GM21526 (cell line): Measurements from ENCODE around the gene KDM7A.

Experiments
- ATAC-seq: cut with Tn5 transposase; IDR thresholded peaks from one replicate; pipeline ENCODE4 v1.9.1; 2021; ENCODE audit warnings: moderate library complexity; ENCODE audit not compliant: unreplicated experiment, low FRiP score

The KDM7A gene

DNA sequence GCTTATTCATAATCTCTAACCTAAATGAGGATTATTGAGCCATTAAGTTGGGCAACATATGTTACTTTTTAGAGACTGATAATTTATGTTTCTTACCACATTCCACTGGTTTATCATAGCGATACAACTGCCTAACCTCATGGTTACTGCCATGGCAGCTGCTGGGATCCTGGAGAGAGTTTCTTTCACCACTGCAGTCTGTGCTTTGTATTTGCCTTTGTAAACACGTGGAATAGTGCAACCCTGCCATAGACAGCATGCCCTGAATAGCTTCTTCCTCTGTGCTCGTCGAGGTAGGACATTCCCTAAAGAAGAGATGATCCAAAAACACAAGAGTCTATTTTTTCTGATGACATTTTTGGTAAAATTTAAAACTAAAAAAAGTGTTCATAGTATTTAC, 80.3 kb downstream of the KDM7A start:
- ATAC-seq, result no peak

DNA sequence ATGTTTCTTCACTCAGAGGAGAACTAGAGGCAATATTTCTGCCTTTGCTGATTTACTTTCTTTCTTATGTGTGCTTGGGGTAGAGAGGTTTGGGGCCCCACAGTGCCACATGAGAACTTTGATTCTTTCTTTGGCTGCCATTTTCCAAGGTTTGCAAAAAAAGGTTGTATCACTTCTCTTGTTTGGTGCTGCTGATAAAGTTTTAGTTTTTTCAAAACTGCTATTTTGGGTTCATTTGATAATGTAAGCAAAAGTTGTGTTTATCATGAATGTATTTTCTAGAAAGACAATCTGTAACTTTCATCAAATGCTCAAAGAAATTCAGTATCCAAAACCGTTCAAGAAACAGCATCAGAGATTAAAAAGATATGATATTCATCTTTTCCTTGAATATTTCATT, 83.4 kb downstream of the KDM7A start:
- no peak for ATAC-seq

DNA sequence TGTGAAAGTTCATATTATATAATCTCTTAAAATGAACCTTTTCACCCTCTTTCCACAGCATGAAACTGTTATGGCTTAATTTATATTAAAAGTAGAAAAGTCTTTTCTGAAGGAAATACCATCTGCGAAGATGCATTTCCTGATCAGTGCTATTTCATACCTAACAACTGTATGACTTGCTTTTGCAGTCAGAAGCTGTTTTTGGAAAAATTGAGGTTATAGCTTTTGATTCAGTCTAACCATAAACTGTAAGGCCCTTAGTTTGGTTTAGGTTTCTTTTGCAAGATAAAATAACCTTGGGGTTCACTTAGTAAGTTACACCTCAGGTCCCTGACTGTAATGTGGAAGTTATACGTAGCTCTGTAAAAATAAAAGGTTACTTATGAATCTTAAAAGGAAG, 91.3 kb downstream of the KDM7A start:
- ATAC-seq, result no peak

DNA sequence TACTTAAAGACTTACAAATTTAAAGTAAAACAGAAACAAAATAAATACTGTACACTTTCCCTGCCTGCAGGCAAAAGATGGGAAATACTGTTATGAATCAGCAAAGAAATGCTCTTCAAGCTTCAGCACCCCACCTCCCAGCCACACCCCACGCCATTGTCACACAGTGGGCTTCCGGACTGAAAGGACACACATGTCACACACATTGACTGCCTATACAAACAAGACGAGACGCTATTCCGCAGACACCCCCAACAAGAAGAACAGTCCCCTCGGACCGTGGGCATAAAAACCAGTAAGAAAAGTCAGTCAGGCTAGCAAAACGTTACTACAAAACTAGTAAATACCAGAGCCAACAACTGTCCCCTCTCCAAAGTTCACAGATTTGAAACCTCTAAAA, 91.8 kb downstream of the KDM7A start:
- ATAC-seq, result peak; percentile 87

DNA sequence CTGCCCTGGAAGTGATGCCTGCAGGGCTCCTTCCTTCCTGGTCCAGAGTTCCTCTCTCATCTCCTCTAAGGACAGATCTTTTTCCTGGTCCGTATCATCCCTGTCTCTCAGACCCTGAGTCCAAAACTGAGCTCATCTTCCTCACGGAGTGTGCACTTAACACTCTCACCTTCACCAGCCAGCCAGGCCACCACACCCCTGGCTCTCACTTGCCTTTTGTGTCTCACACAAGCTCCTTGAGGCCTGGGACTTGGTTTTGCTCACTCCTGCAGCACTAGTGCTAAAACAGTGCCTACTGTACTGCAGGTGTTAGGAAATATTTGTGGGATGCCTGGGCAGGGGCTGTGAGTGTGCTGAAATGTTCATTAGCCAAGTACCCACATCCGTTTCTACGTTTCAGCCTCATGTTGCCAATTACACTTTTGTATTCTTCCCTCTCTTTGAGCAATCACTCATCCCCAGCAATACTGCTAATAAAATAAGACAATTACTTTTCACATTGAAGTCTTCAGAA, 92.6 kb downstream of the KDM7A start:
- no peak for ATAC-seq

DNA sequence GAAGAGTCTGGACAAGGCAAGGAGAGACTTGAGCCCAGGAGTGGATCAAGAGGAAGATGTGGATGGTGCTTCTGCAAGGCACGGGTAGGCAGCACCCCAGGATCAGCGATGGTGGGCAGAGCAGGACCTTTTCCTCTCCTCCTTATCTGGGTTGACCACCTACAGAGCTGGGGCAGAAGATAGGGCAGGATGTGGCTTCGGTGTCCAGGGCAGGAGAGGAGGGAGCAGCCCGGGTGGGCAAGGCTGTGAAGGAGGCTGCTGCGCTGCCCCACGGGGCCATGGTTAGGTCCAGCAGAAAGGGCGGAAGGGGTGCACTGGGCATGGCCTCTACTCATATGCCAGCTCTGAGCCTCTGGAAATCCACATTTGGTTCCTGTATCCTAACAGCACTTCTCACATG, 94.0 kb downstream of the KDM7A start:
- ATAC-seq, result no peak

DNA sequence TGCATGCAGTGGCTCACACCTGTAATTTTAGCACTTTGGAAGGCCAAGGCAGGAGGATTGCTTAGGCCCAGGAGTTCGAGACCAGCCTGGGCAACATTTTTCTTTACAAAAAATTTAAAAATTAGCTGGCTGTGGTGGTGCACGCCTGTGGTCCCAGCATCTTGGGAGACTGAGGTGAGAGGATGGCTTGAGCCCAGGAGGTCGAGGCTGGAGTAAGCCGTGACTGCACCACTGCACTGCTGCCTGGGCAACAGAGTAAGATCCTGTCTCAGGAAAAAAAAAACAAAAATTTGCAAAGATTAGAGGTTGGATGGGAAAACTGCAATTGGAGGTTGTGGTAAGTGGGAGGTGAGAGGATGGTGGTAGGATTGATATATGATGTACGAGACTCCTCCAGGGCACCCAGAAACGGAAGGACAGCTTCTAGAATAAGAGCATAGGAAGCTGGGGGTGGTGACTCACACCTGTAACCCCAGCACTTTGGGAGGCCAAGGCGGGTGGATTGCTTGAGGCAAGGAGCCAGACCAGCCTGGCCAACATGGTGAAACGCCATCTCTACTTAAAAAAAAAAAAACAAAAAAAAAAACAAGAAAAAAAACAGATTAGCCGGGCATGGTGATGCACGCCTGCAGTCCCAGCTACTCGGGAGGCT, 94.9 kb downstream of the KDM7A start:
- no peak for ATAC-seq

DNA sequence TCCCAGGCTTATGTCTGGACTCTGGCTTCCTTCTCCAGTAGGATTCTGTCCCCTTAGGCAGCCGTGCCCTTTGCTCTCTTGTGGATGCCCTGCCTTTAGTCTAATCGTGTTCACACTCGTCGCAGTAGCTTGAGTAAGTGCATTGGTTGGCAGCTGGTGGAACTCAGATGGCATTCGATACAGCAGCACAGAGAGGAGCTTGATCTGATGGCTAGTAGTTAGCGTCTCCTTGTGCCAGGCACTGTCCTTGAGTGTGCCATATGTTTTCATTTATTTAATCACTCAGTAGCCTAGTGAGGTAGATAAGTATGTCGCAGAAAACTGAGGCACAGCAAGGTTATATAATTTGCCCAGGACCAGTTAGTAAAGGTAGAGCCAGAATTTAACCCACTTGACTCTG, 95.9 kb downstream of the KDM7A start:
- no peak for ATAC-seq

DNA sequence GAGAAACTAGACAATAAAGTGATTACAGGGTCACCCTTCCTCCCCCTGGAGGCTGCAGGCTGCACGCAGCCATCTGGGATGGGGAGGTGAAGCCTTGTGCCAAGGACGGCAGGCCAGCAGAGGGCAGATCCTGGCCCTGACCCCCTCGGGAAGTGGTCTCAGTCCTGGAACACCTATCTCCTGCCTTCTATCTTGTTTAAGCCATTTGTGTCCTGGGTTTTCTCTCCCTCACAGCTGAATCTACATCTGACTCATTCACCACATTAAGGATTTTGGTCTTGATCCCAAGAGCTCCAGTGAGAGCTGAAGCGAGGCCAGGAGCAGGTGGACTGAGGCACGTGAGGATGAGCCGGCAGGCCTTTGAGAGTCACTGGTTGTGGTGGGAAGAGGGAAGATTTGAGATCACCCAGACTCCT, 97.7 kb downstream of the KDM7A start:
- no peak for ATAC-seq

DNA sequence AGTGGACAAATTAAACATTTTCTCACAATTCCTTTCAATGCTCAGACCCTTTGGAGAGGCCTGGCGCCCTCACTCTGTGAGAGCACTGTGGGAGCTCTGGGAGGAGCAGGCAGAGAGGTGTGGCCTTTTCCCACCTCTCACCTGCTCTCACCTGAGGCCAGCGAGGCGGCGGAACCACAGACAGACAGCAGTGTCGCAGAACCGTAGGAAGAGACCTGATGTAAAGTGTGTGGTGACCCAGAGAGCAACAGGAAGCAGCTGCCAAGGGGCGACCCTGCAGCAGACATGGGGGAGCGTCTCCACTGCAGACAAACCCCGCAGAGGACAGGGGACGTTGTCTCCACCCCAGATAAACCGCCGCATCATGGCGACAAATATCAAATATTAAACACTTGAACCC, 98.4 kb downstream of the KDM7A start:
- no peak for ATAC-seq

DNA sequence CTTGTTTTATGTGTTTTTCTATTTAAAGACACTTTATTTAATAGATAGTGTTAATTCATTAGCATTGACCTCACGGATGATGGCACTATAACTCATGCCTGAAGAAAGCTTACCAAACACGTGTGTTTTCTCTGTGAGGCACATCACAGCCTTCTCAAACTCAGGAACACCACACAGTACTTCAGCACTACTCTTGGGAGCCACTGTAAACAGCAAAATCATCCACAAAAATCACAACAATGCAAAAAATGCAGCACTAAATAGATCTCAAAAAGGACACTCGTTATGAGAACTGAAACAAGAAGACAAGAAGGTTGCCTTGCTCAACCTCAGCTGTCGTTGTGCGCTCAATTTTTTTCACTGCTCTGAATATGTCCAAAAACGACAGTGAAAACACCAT, 102.0 kb downstream of the KDM7A start:
- no peak for ATAC-seq

DNA sequence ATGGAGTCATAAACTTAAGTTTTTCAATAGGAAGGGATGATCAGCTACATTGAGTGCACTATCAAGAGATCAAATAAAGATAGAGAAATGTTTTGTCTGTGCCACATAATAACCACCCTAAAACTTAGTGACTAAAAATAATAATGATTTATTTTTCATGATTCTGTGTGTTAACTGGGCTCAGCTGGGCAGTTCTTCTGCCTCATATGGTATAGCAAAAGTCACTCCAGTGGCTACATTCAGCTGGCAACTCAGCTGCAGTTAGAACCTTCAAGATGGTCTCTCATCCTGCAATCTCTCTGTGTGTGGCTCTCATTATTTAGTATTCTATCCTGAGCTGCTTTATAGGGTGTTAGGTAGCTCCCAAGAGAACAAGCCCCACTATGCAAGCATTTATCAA, 106.2 kb downstream of the KDM7A start:
- ATAC-seq, result no peak

DNA sequence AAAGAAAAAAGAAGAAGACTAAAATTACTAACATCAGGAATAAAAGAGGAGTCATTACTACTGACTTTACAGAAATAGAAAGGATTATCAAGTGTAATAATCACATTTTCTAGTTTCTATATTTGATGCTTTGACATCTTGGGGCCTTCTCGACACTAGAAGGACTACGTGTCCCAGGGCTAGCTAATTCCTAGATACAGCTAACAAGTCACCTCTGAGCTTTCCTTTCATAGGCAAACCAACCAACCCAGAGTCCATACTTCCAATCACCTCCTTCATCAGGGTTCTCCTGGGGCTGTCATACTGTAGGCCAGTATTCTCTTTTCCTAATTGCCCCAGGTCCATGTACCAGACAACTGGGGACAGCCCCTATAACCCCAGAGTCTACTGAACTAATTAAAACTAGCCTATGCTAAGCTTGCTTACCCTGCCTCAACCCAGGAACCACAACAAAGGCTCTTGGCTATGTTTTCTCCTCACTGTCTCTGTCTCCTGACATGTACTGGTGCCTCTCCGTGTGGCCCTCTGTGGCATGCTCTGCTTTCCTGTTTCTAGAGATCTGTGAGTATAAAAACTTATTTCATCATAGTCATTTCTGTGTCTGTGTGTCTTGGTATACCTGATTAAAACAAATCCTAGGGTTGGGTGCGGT, 107.4 kb downstream of the KDM7A start:
- ATAC-seq, result no peak

DNA sequence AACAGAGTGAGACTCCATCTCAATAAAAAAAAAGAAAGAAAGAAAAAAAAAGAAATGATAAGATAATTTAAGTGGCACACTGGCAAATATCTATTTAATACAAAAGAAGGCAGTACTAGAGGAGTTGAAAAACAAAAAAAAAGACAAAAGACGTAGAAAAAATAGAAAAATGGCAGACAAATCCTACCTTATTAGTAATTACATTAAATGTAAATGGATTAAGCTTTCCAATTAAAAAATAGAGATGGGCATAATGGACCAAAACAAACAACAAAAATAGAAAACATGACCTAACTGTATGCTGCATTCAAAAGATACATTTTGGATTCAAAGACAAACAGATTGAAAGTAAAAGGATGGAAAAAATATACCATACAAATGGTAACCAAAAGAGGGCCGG, 108.8 kb downstream of the KDM7A start:
- no peak for ATAC-seq

DNA sequence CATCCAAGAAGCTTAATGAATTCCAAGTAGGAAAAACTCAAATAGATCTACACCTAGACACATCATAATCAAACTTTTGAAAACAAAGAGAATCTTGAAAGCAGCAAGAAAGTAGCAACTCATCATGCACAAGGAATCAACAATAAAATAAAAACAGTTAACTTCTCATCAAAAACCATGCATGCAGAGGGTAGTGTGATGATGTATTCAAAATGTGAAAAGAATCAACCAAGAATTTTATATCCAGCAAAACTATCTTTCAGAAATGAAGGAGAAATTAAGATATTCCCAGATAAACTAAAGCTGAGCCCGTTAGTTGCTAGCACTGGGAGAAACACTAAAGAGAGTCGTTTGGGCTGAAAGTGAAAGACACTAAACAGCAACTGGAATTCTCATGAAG, 109.7 kb downstream of the KDM7A start:
- no peak for ATAC-seq

DNA sequence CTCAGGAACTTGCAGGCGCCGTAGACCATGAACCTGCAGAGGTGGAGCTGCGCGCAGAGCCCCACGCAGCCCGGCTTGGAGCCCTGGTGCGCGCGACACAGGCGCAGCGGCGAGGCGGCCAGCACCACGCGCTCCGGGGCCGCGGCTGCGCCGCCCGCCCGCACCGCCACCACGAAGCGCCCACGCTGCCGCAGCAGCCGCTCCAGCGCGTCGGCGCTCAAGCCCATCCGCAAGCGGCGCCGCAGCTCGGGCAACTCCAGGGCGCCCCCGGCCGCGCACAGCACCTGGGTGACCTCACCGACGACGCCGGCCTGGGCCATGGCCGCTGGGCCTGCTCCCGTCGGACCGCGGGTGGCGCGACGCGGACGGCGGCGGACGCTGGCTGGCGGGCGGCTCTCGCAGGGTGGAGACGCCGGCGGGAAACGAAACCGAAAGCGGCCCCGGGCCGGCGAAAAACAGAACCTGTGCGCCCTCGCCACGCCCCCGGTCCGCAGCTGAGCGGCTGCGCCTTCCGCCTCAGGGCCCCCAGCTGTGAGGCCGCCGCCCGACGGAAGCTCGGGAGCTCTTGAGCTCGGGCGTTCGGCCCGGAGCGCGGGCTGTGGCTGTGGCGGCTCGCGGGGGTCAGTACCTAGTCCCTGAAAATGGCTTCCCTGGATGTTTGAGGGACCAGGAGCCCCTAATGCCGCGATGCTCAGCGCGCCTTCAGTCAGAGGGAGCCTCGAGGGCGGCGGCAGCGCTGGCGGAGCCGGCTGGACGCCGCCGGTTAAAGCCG, 114.1 kb downstream of the KDM7A start, which contains the start of gene PARP12:
Gene PARP12, minus strand, starts transcription at position 424 of the 772 bp plus-strand sequence. Its CDS starts 104 bp downstream, at position 320.
- ATAC-seq, result peak; percentile 90

DNA sequence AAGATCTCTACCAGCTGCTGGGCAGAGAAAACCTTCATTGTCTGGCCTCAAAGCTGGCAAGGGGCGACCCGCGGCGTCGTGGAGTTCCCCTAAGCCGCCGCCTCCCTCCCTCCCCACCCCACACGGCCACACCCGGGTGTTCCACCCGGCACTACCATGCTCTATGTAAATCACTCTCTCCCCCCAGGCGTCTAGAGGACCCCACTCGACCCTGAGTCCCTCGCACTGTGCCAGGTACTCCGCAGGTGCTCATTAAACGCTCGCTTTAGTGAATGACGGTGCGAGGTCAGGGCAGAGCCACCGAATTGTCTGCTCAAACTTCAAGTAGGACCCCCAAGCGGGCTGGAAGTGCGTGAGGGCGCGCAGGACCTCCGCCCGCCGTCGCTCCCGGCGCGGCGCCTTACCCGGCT, 114.7 kb downstream of the KDM7A start:
- no peak for ATAC-seq

DNA sequence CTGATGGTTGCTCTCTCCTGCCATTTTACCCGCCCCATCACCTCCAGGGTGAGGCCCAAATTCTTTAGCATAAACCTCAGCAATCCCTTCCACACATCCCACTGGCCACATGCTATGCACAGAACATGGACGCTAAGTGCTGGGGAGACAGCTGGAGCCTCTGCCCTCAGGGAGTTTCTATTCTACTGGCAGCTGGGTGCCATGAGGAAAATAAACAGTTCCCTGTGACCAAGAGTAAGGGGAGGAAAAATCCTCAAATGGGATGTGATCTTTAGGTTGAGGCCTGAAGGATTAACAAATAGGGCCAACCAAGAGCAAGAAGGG, 115.2 kb downstream of the KDM7A start:
- ATAC-seq, result no peak

DNA sequence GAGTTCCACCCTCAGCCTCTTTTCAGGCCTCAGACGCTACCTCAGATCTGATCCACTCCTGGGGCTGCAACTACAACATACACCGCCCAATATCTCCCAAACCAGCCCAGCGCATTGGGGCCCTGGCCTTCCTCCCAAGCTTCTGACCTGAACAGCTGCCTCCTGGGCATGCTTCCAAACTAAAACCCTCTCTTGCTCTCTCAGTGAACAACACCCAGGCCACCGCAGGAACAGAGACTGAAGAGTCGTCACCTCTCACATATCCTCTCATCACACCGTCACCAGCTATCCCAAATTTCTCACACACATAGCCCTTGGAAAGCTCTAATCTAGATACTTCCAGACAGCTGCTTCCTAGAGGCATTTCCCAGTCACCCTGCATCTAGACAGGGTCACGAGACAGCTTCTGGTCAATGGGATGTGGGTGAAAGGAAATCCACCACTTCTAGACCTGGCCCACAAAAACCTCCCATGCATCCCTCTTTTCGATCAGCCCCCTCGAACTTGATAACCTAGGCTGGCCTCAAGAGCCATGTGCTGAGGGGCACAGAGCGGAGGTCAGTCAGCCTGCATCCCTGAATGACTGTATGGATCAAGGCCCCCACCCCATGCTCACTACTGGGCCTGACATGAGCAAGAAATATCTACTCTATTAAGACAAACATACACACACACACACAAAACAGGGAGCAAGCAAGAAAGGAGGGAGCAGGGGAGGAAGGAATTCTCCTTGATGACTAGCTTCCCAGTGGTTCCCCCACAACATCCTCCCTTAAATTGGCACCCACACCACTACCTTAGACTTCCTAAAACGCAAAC, 115.8 kb downstream of the KDM7A start:
- no peak for ATAC-seq

DNA sequence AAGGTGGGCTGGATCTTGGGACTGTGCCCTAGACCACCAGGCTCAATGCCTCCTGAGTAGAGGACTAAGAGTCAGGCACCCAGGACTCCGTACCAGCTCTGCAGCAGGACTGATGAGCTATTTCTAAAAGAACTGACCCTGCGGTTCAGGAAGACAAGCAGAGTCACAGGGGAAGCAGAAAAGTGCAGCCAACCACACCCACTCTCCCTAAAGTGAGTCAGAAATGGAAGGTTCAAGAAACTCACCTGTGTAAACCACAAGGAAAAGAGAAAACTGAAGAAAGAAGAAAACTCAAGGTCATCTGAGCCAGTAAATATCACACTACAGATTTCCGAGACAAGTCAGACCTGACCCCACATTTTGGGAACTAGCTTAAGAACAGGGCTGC, 116.5 kb downstream of the KDM7A start:
- ATAC-seq, result no peak
